Measurements from ENCODE around the gene UBE2L5. TPM values are rescaled to one million over a fixed set of nuclear protein-coding genes. Genes with fewer than 3 reads are reported as not detected.

The UBE2L5 gene
- total and polyA plus RNA-seq, 2 experiments from 2014 or later = not detected

DNA sequence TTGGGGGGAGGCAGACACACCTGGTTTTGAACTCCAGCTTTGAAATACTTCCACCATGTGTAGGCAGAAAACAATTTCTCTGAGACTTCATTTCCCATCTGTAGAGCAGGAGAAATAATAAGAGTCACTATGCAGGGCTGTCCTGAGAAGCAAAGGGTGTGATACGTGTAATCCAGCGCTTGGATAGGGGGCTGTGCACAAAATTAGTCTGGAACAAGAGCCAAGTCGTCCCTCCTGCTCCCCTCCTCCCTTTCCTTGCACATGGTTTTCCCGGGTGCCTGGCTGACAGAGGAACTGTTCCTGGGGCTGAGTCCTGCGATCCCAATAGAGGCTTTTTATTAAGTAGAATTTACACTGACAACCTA is 29.6 kb upstream of the UBE2L5 start:
- Mint-ChIP-seq H3K4me1 (peaks cover 34% of the 10 kb centered on the region), H3K4me3 (no peak overlapping the region), H3K9me3 (no peaks in the 10 kb centered on the region), H3K27ac (no peak overlapping the region), H3K27me3 (ENCODE audit: insufficient read depth, low read depth, poor library complexity) (peaks cover 3% of the 10 kb centered on the region), H3K36me3 (ENCODE audit: low read depth) (no peaks in the 10 kb centered on the region)
- no peak overlapping the region for H2AFZ ChIP-seq
- no peaks in the 10 kb centered on the region for H3K36me3 ChIP-seq (ENCODE audit: insufficient read depth)
- H3K4me3 ChIP-seq = no peak overlapping the region
- no peak overlapping the region for H3K27ac ChIP-seq (ENCODE audit: low read depth)
- ATAC-seq (no peak), DNase-seq (ENCODE audit: low spot score) (no peak)
- no peaks in the 10 kb centered on the region for H4K20me1 ChIP-seq (replicated peaks; ENCODE audit: insufficient read depth)
- H3K9me2 ChIP-seq (ENCODE audit: insufficient read depth) = no peaks in the 10 kb centered on the region
- TF ChIP-seq, protein P1, sequence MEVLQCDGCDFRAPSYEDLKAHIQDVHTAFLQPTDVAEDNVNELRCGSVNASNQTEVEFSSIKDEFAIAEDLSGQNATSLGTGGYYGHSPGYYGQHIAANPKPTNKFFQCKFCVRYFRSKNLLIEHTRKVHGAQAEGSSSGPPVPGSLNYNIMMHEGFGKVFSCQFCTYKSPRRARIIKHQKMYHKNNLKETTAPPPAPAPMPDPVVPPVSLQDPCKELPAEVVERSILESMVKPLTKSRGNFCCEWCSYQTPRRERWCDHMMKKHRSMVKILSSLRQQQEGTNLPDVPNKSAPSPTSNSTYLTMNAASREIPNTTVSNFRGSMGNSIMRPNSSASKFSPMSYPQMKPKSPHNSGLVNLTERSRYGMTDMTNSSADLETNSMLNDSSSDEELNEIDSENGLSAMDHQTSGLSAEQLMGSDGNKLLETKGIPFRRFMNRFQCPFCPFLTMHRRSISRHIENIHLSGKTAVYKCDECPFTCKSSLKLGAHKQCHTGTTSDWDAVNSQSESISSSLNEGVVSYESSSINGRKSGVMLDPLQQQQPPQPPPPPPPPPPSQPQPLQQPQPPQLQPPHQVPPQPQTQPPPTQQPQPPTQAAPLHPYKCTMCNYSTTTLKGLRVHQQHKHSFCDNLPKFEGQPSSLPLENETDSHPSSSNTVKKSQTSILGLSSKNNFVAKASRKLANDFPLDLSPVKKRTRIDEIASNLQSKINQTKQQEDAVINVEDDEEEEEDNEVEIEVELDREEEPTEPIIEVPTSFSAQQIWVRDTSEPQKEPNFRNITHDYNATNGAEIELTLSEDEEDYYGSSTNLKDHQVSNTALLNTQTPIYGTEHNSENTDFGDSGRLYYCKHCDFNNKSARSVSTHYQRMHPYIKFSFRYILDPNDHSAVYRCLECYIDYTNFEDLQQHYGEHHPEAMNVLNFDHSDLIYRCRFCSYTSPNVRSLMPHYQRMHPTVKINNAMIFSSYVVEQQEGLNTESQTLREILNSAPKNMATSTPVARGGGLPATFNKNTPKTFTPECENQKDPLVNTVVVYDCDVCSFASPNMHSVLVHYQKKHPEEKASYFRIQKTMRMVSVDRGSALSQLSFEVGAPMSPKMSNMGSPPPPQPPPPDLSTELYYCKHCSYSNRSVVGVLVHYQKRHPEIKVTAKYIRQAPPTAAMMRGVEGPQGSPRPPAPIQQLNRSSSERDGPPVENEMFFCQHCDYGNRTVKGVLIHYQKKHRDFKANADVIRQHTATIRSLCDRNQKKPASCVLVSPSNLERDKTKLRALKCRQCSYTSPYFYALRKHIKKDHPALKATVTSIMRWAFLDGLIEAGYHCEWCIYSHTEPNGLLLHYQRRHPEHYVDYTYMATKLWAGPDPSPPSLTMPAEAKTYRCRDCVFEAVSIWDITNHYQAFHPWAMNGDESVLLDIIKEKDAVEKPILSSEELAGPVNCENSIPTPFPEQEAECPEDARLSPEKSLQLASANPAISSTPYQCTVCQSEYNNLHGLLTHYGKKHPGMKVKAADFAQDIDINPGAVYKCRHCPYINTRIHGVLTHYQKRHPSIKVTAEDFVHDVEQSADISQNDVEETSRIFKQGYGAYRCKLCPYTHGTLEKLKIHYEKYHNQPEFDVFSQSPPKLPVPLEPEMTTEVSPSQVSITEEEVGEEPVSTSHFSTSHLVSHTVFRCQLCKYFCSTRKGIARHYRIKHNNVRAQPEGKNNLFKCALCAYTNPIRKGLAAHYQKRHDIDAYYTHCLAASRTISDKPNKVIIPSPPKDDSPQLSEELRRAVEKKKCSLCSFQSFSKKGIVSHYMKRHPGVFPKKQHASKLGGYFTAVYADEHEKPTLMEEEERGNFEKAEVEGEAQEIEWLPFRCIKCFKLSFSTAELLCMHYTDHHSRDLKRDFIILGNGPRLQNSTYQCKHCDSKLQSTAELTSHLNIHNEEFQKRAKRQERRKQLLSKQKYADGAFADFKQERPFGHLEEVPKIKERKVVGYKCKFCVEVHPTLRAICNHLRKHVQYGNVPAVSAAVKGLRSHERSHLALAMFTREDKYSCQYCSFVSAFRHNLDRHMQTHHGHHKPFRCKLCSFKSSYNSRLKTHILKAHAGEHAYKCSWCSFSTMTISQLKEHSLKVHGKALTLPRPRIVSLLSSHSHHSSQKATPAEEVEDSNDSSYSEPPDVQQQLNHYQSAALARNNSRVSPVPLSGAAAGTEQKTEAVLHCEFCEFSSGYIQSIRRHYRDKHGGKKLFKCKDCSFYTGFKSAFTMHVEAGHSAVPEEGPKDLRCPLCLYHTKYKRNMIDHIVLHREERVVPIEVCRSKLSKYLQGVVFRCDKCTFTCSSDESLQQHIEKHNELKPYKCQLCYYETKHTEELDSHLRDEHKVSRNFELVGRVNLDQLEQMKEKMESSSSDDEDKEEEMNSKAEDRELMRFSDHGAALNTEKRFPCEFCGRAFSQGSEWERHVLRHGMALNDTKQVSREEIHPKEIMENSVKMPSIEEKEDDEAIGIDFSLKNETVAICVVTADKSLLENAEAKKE (CRISPR knock-in tag; IDR thresholded peaks at IDR 0.05) = no peak
- TF ChIP-seq POLR2AphosphoS5 (IDR thresholded peaks at IDR 0.05; ENCODE audit: low read depth) (no peak), STAT1 (IDR thresholded peaks at IDR 0.05; ENCODE audit: unreplicated experiment) (no peak), NANOG (IDR thresholded peaks at IDR 0.05; ENCODE audit: borderline replicate concordance) (no peak), ZNF331 (CRISPR knock-in tag; IDR thresholded peaks at IDR 0.05; ENCODE audit: low read depth) (no peak), EZH2 (IDR thresholded peaks at IDR 0.05; ENCODE audit: low read depth, unreplicated experiment) (no peak), ZNF114 (CRISPR knock-in tag; IDR thresholded peaks at IDR 0.05) (no peak)
- TF ChIP-seq, protein P2, sequence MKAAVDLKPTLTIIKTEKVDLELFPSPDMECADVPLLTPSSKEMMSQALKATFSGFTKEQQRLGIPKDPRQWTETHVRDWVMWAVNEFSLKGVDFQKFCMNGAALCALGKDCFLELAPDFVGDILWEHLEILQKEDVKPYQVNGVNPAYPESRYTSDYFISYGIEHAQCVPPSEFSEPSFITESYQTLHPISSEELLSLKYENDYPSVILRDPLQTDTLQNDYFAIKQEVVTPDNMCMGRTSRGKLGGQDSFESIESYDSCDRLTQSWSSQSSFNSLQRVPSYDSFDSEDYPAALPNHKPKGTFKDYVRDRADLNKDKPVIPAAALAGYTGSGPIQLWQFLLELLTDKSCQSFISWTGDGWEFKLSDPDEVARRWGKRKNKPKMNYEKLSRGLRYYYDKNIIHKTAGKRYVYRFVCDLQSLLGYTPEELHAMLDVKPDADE (IDR thresholded peaks at IDR 0.05) = no peak
- TF ChIP-seq, protein P3, sequence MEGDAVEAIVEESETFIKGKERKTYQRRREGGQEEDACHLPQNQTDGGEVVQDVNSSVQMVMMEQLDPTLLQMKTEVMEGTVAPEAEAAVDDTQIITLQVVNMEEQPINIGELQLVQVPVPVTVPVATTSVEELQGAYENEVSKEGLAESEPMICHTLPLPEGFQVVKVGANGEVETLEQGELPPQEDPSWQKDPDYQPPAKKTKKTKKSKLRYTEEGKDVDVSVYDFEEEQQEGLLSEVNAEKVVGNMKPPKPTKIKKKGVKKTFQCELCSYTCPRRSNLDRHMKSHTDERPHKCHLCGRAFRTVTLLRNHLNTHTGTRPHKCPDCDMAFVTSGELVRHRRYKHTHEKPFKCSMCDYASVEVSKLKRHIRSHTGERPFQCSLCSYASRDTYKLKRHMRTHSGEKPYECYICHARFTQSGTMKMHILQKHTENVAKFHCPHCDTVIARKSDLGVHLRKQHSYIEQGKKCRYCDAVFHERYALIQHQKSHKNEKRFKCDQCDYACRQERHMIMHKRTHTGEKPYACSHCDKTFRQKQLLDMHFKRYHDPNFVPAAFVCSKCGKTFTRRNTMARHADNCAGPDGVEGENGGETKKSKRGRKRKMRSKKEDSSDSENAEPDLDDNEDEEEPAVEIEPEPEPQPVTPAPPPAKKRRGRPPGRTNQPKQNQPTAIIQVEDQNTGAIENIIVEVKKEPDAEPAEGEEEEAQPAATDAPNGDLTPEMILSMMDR (conservative IDR thresholded peaks at IDR 0.05; ENCODE audit: low read depth in 2 of 2) = no peak
- no peak overlapping the region for H3K4me2 ChIP-seq
- H3K27me3 ChIP-seq (ENCODE audit: insufficient read depth) = no peaks in the 10 kb centered on the region
- H3K4me1 ChIP-seq (ENCODE audit: insufficient read depth) = peaks cover 17% of the 10 kb centered on the region
- no peaks in the 10 kb centered on the region for H3F3A ChIP-seq (replicated peaks; ENCODE audit: low read depth)
- no peaks in the 10 kb centered on the region for H3K79me2 ChIP-seq (replicated peaks; ENCODE audit: insufficient read depth)
